Type B pancreatic cell (in vitro differentiated cells): ENCODE results near the gene KRTAP6-3. TPM values are rescaled to one million over a fixed set of nuclear protein-coding genes. Genes with fewer than 3 reads are reported as not detected.

ENCODE experiments used
- DNase-seq: peaks from one replicate; pipeline ENCODE4 v3.0.0; 2021; ENCODE audit warnings: mixed read lengths; ENCODE audit not compliant: unreplicated experiment; ENCODE audit errors: extremely low spot score
- H3K27ac Mint-ChIP-seq: 2 replicates; pipeline ENCODE4 v1.8.0; 2021; ENCODE audit warnings: mild to moderate bottlenecking, mixed read lengths
- H3K27me3 Mint-ChIP-seq: 2 replicates; pipeline ENCODE4 v1.8.0; 2021; ENCODE audit warnings: mixed read lengths
- H3K36me3 Mint-ChIP-seq: 2 replicates; pipeline ENCODE4 v1.8.0; 2021; ENCODE audit warnings: mixed read lengths
- H3K4me1 Mint-ChIP-seq: one replicate; pipeline ENCODE4 v1.8.0; 2021; ENCODE audit warnings: mixed read lengths; ENCODE audit not compliant: unreplicated experiment
- H3K4me3 Mint-ChIP-seq: 2 replicates; pipeline ENCODE4 v1.8.0; 2021; ENCODE audit warnings: mild to moderate bottlenecking, mixed read lengths
- H3K9me3 Mint-ChIP-seq: 2 replicates; pipeline ENCODE4 v1.8.0; 2021; ENCODE audit warnings: mixed read lengths
- total RNA-seq: library from RNA; stranded (reverse); gene quantifications from 2 replicates; pipeline ENCODE4 v1.2.1, GENCODE V29; 2021; ENCODE audit warnings: low replicate concordance
- TF ChIP-seq, protein P1 (sequence below): fragments of 200-600 bp; sonication (generic); conservative IDR thresholded peaks from 2 replicates; pipeline ENCODE4 v1.5.0; 2021; ENCODE audit warnings: antibody characterized with exemption, mild to moderate bottlenecking

KRTAP6-3 gene
- total RNA-seq, 1 donor from 2014 or later = not detected

DNA sequence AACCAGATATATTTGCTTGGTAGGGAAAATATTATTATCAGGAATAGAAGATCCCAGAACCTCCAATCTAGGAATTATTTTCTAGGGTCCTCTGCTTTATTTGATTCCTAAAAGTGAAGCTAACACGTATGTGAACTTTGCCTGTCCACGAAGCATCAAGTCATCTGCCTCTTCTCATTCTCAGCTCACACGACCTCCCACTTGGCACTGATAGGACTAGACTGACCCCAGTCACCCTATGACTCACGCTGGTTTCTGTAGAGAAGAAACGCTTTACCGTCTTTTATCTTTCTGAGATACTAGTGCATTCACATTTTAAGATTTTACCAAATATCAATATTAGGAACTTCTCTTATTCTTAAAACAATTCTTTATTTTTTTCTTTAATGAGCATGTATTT, 29.2 kb upstream of the KRTAP6-3 start:
- DNase-seq = no peak
- Mint-ChIP-seq H3K4me3 (no peak overlapping the region), H3K4me1 (no peaks in the 10 kb centered on the region), H3K9me3 (no peaks in the 10 kb centered on the region), H3K27me3 (no peaks in the 10 kb centered on the region), H3K27ac (no peak overlapping the region), H3K36me3 (no peaks in the 10 kb centered on the region)
- TF ChIP-seq, protein P1, sequence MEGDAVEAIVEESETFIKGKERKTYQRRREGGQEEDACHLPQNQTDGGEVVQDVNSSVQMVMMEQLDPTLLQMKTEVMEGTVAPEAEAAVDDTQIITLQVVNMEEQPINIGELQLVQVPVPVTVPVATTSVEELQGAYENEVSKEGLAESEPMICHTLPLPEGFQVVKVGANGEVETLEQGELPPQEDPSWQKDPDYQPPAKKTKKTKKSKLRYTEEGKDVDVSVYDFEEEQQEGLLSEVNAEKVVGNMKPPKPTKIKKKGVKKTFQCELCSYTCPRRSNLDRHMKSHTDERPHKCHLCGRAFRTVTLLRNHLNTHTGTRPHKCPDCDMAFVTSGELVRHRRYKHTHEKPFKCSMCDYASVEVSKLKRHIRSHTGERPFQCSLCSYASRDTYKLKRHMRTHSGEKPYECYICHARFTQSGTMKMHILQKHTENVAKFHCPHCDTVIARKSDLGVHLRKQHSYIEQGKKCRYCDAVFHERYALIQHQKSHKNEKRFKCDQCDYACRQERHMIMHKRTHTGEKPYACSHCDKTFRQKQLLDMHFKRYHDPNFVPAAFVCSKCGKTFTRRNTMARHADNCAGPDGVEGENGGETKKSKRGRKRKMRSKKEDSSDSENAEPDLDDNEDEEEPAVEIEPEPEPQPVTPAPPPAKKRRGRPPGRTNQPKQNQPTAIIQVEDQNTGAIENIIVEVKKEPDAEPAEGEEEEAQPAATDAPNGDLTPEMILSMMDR = no peak

DNA sequence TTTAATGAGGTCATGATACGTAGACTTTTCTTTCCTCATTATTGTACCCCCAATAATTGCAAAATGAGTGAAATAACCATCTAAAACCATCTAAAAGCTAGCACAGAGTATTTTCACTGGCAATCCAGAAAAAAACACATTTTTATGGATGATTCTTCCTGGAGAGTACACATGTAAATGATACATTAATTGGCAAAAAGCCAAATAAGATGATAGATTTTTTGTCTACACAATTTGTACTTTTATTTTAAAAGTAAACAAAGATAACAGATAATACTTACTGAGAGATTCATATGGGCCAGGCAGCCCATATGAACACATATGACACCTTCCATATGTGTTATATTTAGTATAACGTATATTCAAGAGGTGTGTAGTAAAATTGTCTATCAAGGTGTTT, 28.6 kb upstream of the KRTAP6-3 start:
- no peak overlapping the region for H3K4me3 Mint-ChIP-seq
- no peaks in the 10 kb centered on the region for H3K9me3 Mint-ChIP-seq
- H3K36me3 Mint-ChIP-seq = no peaks in the 10 kb centered on the region
- no peak for DNase-seq
- no peaks in the 10 kb centered on the region for H3K27me3 Mint-ChIP-seq
- TF ChIP-seq, protein P1 = no peak
- no peak overlapping the region for H3K27ac Mint-ChIP-seq
- H3K4me1 Mint-ChIP-seq = no peaks in the 10 kb centered on the region

DNA sequence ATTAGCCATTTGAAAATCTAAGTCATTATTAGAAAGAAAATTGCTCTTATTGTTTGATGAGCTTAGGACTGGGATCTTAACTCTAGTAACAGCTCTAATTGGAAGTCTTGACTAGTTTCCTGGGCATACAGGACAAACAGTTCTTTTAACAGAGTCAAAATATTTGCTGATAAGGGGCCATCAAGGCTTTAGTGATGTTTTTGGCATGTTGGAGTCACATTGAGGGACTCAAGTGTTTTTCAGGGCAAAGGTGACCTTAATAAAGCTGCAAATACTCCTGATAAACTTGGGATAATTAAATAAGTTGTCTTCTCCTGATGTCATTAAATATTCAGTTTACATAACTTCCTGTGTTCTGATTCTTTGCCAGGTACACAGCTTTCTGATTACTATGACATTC, 24.6 kb upstream of the KRTAP6-3 start:
- Mint-ChIP-seq H3K4me1 (no peaks in the 10 kb centered on the region), H3K4me3 (no peak overlapping the region), H3K9me3 (no peaks in the 10 kb centered on the region), H3K27me3 (no peaks in the 10 kb centered on the region), H3K36me3 (no peaks in the 10 kb centered on the region), H3K27ac (no peak overlapping the region)
- no peak for DNase-seq
- TF ChIP-seq, protein P1 = no peak

DNA sequence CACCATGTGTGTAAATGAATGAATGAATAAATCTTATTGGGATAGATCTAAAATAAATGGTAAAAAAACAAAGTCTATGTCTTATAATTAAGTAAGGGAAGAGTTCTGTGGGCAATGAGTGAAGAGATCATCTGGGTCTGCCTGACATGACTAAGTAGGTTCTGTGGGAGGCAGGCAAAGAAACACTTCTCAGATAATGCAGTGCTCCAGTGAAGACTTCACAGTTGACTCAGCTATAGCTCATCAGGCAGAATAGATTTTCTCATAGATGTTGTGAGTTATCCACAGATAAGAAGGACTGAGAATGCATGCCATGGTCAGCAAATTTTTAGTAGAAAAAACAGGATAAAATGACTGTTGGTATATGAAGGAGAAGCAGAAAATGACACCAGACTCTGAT, 14.5 kb upstream of the KRTAP6-3 start:
- TF ChIP-seq, protein P1 = no peak
- no peaks in the 10 kb centered on the region for H3K9me3 Mint-ChIP-seq
- no peak overlapping the region for H3K27ac Mint-ChIP-seq
- DNase-seq = no peak
- H3K27me3 Mint-ChIP-seq = no peaks in the 10 kb centered on the region
- no peak overlapping the region for H3K4me3 Mint-ChIP-seq
- H3K36me3 Mint-ChIP-seq = no peaks in the 10 kb centered on the region
- no peaks in the 10 kb centered on the region for H3K4me1 Mint-ChIP-seq

DNA sequence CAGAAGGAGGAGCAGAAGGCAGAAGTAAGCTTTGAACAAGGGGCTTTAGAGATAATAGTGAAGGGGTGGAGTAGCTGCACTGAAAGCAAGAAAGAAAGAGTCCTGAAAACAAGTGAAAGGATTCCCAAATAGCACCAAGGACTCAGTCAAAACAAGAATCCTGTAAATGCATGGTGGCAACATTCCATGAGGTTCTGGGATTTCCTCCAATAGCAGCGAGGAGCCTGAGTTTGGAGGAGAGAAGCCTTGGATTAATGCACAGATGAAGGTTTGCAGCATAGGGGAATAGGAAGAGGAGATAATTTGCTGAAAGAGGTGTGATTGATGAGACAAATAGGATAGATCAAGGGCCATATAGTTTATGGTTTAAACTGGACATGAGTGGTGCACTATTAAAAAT, 12.9 kb upstream of the KRTAP6-3 start:
- H3K27ac Mint-ChIP-seq = no peak overlapping the region
- no peaks in the 10 kb centered on the region for H3K27me3 Mint-ChIP-seq
- H3K4me3 Mint-ChIP-seq = no peak overlapping the region
- no peak for DNase-seq
- TF ChIP-seq, protein P1 = no peak
- no peaks in the 10 kb centered on the region for H3K9me3 Mint-ChIP-seq
- H3K4me1 Mint-ChIP-seq = no peaks in the 10 kb centered on the region
- H3K36me3 Mint-ChIP-seq = no peaks in the 10 kb centered on the region

DNA sequence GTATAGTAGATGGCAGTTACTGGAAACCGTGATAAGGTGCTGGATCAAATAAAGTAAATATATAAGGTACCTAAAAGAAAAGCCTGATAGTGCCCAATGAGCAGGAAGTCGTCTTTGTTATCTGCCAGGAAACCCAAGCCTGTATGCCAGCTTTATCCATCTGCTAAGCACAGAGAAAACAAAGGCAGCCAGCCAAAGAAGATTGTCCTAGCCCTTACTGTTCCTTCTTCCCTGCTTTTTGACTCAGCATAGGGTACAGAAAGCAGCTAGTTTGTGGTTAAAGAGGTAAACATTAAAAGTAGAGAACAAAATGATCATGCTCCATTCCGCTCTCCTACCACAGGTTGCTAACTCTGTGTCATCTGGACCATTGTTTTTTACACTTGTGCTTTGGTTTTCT, 12.1 kb upstream of the KRTAP6-3 start:
- no peak overlapping the region for H3K4me3 Mint-ChIP-seq
- no peaks in the 10 kb centered on the region for H3K36me3 Mint-ChIP-seq
- no peak for DNase-seq
- peaks cover 4% of the 10 kb centered on the region for H3K9me3 Mint-ChIP-seq
- H3K4me1 Mint-ChIP-seq = no peaks in the 10 kb centered on the region
- TF ChIP-seq, protein P1 = no peak
- H3K27ac Mint-ChIP-seq = no peak overlapping the region
- H3K27me3 Mint-ChIP-seq = no peaks in the 10 kb centered on the region
